Kidney epithelial cell (primary cell): Measurements from ENCODE around the gene KRT73. TPM values are rescaled to one million over a fixed set of nuclear protein-coding genes. Genes with fewer than 3 reads are reported as not detected.
A peak's percentile ranks its signal among the peaks of the same experiment; 100 is the strongest.

ENCODE experiments used
- DNase-seq: peaks from one replicate; pipeline ENCODE4 v3.0.0-alpha.2; 2010; ENCODE audit warnings: low read depth
- H3K27me3 ChIP-seq: 2 replicates; pipeline ENCODE4 v1.6.0; 2011; ENCODE audit warnings: low read length; ENCODE audit not compliant: control insufficient read depth, insufficient read depth
- H3K36me3 ChIP-seq: 2 replicates; pipeline ENCODE4 v1.5.1; 2011; ENCODE audit warnings: low read length; ENCODE audit not compliant: control insufficient read depth, insufficient read depth
- H3K4me3 ChIP-seq: 2 replicates; pipeline ENCODE4 v1.5.1; 2011; ENCODE audit warnings: low read depth, mild to moderate bottlenecking, control low read depth, low read length
- total RNA-seq: library from RNA; depleted of rRNA; stranded (reverse); fragments of >200 nt; gene quantifications from 2 replicates; pipeline ENCODE4 v1.2.3, GENCODE V29; 2015
- TF ChIP-seq, protein P1 (sequence below): IDR thresholded peaks from 2 replicates; pipeline ENCODE4 v1.5.1; 2011; ENCODE audit warnings: mild to moderate bottlenecking, moderate library complexity, low read length, control low read depth, inconsistent platforms; ENCODE audit not compliant: insufficient read depth, poor library complexity, severe bottlenecking

Gene KRT73
- total RNA-seq, 1 donor from 2014 or later = not detected

DNA sequence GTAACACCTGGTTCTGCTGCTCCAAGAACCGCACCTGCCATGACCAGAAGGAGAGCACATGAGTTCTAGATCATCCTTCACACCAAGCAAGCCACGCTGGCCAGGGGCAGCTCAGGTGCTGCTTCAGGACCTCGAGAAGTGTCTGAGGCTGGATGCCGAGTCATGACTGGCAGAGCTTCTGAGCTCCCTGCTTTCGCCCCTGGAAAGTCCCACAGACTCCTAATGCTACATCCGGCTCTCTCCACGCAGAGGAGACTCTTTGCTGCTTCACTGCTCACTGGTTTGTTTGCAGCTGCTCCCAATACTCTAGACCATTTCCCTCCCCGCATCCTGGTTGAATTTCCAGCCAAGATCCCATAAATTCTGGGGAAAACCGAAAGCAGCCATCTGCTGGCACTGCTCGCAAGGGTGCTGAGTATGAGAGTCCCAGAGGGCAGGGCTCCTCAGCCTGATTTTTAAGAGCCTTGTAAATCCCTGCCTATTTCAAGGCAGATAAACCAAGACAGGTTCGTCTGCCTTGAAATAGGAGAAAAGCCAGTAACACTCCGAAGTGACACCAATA lies 32.2 kb upstream of the KRT73 start:
- Histone ChIP-seq H3K36me3 (no peaks in the 10 kb centered on the region), H3K4me3 (no peak overlapping the region), H3K27me3 (no peaks in the 10 kb centered on the region)
- TF ChIP-seq, protein P1, sequence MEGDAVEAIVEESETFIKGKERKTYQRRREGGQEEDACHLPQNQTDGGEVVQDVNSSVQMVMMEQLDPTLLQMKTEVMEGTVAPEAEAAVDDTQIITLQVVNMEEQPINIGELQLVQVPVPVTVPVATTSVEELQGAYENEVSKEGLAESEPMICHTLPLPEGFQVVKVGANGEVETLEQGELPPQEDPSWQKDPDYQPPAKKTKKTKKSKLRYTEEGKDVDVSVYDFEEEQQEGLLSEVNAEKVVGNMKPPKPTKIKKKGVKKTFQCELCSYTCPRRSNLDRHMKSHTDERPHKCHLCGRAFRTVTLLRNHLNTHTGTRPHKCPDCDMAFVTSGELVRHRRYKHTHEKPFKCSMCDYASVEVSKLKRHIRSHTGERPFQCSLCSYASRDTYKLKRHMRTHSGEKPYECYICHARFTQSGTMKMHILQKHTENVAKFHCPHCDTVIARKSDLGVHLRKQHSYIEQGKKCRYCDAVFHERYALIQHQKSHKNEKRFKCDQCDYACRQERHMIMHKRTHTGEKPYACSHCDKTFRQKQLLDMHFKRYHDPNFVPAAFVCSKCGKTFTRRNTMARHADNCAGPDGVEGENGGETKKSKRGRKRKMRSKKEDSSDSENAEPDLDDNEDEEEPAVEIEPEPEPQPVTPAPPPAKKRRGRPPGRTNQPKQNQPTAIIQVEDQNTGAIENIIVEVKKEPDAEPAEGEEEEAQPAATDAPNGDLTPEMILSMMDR = no peak
- DNase-seq = peak; percentile 14

DNA sequence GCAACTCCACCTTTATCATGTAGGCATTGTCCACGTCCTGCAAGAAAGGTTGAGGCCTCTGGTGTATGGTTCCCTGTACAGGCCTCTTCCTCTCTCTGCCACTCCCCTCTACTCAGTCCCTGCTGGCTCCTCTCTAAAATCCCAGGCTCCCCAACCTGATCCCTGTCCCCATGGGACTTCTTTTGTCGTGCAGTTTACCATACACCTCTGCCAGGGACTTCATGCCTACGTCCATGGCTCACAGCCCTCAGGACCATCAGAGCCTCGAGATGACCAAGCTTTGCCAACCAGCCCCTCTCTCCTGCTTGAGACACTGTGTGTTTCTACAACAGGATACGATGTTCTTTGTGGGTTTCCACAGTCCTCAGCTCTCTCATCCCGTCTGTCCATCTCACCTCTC lies 30.7 kb upstream of the KRT73 start:
- no peaks in the 10 kb centered on the region for H3K27me3 ChIP-seq
- TF ChIP-seq, protein P1 = no peak
- H3K36me3 ChIP-seq = no peaks in the 10 kb centered on the region
- DNase-seq = no peak
- H3K4me3 ChIP-seq = no peak overlapping the region

DNA sequence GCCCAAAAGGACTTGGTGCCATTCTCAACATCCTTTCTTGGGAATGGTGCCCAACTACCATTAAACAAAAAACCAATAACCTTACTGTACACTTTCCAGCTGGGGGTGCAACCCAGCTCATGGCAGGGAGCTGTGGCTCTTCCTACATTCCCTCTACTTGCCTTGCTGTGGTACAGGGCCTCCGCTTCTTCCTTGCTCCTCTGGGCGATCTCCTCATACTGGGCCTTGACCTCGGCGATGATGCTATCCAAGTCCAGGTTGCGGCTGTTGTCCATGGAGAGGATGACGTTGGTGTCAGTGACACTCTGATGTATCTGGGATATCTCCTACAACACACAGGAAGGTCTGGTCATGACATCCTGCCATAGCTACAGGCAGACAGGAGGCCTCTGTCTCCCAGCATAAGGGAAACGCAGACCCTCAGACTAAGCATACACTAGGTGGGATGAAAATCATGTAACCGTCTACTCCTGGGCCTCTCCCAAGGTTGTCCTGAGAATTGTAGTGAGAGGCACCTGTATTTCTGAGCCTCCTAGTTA lies 29.7 kb upstream of the KRT73 start:
- Histone ChIP-seq H3K27me3 (no peaks in the 10 kb centered on the region), H3K4me3 (no peak overlapping the region), H3K36me3 (no peaks in the 10 kb centered on the region)
- DNase-seq = no peak
- TF ChIP-seq, protein P1 = no peak

DNA sequence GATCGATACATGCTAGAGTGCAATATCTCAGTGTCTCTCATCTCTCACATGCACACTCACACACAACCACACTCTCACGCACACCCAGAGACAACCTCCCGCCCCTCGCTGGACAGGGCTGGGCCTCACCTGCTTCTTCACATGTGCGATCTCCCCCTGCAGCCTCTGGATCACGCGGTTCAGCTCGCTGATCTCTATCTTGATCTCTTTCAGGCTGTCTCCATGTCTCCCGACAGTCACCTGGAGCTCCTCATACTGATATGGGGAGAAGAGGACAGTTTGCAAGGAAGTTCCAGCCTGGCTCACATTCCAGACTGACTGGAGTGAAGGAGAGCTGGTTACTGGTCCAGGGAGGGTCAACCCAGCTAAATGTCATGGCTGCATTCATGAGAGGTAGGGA lies 29.2 kb upstream of the KRT73 start:
- no peaks in the 10 kb centered on the region for H3K36me3 ChIP-seq

DNA sequence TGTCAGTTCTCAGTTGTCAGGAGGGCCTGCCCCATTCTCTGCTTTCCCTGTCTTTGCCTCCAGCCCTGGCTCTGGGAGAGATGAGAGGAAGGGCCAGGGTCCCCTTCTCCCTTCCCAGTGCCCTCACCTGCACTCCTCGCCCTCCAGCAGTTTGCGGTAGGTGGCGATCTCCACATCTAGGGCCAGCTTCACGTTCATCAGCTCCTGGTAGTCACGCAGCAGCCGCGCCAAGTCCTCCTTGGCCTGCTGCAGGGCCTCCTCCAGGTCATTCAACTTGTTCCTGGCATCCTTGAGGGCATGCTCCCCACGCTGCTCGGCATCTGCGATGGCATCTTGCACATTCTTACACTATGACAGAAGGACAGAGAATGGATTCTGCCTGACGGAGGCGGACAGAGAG lies 28.3 kb upstream of the KRT73 start:
- TF ChIP-seq, protein P1 = no peak
- Histone ChIP-seq H3K27me3 (no peaks in the 10 kb centered on the region), H3K36me3 (no peaks in the 10 kb centered on the region), H3K4me3 (no peak overlapping the region)
- no peak for DNase-seq

More for the DNA sequence above, 29.2 kb upstream of the KRT73 start:
- Histone ChIP-seq H3K4me3 (no peak overlapping the region), H3K27me3 (no peaks in the 10 kb centered on the region)
- TF ChIP-seq, protein P1 = no peak
- no peak for DNase-seq

DNA sequence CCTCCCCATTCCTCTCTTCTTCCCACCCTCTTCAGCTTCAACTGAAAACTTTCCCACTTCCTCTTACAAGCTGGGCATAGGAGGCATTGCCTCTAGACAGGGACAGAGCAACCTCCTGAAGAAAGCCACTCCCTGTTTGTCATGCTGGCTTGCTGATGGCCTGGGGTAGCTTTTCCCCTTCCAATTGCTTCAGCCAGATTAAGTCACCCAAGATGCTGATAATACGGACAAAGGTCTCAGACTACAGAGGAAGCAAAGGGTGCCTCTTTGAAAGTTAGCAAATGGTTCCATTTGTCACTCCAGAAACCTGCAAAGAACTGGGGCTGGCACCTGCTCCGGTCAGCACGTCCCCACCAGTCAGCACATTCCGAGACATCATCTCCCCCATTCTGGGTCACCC lies 27.6 kb upstream of the KRT73 start:
- H3K36me3 ChIP-seq = no peaks in the 10 kb centered on the region
- TF ChIP-seq, protein P1 = no peak
- no peaks in the 10 kb centered on the region for H3K27me3 ChIP-seq
- H3K4me3 ChIP-seq = no peak overlapping the region
- no peak for DNase-seq
